HL-60 (cell line): Measurements from ENCODE around the gene TMEM134.

Source experiments
- DNase-seq, 2 experiments: peaks; one replicate each; pipeline ENCODE4 v3.0.0-alpha.2; 2010 to 2020; ENCODE audit warnings: low read depth in 1 of 2, low spot score in 1 of 2
- H3K27ac ChIP-seq: fragments of 250-450 bp; sonication (Bioruptor Pico); replicated peaks from 2 replicates; pipeline ENCODE4 v1.5.1; 2020; ENCODE audit warnings: mild to moderate bottlenecking, moderate library complexity
- H3K27me3 ChIP-seq: fragments of 250-450 bp; sonication (Bioruptor Pico); 2 replicates; pipeline ENCODE4 v1.5.1; 2021; ENCODE audit warnings: mild to moderate bottlenecking, moderate library complexity; ENCODE audit not compliant: insufficient read depth, poor library complexity, severe bottlenecking
- H3K4me3 ChIP-seq: replicated peaks from 2 replicates; pipeline ENCODE4 v1.5.1; 2011; ENCODE audit warnings: mild to moderate bottlenecking, control low read depth, low read length; ENCODE audit not compliant: insufficient read depth
- GABPA ChIP-seq: IDR thresholded peaks from 2 replicates; pipeline ENCODE4 v1.6.1; 2012; ENCODE audit warnings: low read depth
- POLR2AphosphoS5 ChIP-seq: IDR thresholded peaks from 2 replicates; pipeline ENCODE4 v1.6.1; 2012; ENCODE audit warnings: low read depth
- SPI1 ChIP-seq: IDR thresholded peaks from 2 replicates; pipeline ENCODE4 v1.6.1; 2012; ENCODE audit warnings: low read depth, mild to moderate bottlenecking, borderline replicate concordance
- TF ChIP-seq, protein P1 (sequence below): IDR thresholded peaks from one replicate; pipeline ENCODE4 v1.5.1; 2011; ENCODE audit warnings: low read length, control low read depth, inconsistent platforms; ENCODE audit not compliant: insufficient read depth
- TF ChIP-seq, protein P2 (sequence below): IDR thresholded peaks from 2 replicates; pipeline ENCODE4 v1.6.1; 2012; ENCODE audit warnings: low read depth; ENCODE audit not compliant: insufficient replicate concordance

Gene TMEM134

DNA sequence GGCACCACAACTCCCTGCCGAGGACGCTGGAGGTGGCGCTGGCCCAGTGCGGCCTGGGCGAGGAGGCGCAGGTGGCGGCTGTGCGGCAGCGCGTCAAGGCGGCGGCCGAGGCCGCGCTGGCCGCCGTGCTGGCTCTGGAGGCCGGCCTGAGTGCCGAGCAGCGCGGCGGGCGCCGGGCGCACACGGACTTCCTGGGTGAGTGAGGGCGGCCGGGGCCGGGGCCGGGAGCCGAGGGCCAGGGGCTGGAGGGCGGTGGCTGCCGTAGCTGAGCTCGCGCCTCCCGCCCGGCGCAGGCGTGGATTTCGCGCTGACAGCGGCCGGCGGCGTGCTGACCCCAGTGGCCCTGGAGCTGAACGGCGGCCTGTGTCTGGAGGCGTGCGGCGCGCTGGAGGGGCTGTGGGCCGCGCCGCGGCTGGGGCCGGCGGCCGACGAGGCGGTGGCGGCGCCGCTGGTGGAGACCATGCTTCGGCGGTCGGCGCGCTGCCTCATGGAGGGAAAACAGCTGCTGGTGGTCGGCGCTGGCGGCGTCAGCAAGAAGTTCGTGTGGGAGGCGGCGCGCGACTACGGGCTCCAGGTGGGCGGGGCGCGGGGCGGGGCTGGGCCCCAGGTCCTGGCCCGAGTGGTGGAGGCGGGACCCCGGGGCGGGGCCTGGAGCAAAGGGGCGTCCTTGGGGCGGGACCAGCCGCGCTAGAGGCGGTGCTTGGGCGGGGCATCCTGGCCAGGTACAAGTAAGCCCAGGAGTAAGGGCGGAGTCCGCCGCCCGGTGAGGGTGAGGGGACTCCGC is 48.2 kb downstream of the TMEM134 start:
- H3K27me3 ChIP-seq = no peaks in the 10 kb centered on the region
- H3K27ac ChIP-seq = no peak overlapping the region
- no peak; the same call in 1 of the 2 replicates for TF ChIP-seq POLR2AphosphoS5
- TF ChIP-seq SPI1 = no peak
- no peak for TF ChIP-seq GABPA
- TF ChIP-seq, protein P1, sequence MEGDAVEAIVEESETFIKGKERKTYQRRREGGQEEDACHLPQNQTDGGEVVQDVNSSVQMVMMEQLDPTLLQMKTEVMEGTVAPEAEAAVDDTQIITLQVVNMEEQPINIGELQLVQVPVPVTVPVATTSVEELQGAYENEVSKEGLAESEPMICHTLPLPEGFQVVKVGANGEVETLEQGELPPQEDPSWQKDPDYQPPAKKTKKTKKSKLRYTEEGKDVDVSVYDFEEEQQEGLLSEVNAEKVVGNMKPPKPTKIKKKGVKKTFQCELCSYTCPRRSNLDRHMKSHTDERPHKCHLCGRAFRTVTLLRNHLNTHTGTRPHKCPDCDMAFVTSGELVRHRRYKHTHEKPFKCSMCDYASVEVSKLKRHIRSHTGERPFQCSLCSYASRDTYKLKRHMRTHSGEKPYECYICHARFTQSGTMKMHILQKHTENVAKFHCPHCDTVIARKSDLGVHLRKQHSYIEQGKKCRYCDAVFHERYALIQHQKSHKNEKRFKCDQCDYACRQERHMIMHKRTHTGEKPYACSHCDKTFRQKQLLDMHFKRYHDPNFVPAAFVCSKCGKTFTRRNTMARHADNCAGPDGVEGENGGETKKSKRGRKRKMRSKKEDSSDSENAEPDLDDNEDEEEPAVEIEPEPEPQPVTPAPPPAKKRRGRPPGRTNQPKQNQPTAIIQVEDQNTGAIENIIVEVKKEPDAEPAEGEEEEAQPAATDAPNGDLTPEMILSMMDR = no peak
- TF ChIP-seq, protein P2, sequence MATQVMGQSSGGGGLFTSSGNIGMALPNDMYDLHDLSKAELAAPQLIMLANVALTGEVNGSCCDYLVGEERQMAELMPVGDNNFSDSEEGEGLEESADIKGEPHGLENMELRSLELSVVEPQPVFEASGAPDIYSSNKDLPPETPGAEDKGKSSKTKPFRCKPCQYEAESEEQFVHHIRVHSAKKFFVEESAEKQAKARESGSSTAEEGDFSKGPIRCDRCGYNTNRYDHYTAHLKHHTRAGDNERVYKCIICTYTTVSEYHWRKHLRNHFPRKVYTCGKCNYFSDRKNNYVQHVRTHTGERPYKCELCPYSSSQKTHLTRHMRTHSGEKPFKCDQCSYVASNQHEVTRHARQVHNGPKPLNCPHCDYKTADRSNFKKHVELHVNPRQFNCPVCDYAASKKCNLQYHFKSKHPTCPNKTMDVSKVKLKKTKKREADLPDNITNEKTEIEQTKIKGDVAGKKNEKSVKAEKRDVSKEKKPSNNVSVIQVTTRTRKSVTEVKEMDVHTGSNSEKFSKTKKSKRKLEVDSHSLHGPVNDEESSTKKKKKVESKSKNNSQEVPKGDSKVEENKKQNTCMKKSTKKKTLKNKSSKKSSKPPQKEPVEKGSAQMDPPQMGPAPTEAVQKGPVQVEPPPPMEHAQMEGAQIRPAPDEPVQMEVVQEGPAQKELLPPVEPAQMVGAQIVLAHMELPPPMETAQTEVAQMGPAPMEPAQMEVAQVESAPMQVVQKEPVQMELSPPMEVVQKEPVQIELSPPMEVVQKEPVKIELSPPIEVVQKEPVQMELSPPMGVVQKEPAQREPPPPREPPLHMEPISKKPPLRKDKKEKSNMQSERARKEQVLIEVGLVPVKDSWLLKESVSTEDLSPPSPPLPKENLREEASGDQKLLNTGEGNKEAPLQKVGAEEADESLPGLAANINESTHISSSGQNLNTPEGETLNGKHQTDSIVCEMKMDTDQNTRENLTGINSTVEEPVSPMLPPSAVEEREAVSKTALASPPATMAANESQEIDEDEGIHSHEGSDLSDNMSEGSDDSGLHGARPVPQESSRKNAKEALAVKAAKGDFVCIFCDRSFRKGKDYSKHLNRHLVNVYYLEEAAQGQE = no peak
- peak; percentile 86 to 95 for DNase-seq
- H3K4me3 ChIP-seq = peak overlapping the region; percentile 35

DNA sequence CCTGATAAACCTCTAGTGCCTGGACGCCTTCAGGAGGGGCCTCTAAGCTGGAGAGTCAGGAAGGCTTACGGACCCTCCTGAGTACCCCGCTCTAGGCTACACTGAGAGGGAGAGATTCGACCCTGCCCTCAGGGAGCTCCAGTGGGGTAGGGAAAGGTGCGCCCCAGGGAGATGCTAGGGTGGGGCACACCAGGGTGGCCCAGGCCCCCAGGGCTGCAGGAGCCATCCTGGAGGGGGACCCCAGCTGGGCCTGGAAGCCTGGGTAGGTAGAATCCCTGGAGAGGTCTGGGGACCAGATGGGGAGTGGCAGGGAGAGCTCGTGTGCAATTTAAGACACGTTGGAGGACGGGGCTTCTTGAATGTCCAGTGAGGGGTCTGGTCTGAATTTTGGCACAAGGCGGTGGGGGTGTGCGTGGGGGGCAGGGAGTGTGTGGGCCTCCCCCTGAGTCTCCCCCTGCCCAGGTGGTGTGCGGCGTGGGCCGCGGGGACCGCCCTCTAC is 48.9 kb downstream of the TMEM134 start:
- no peaks in the 10 kb centered on the region for H3K27me3 ChIP-seq
- peak overlapping the region; percentile 27 for H3K4me3 ChIP-seq
- DNase-seq = no peak
- no peak for TF ChIP-seq SPI1
- no peak for TF ChIP-seq POLR2AphosphoS5
- TF ChIP-seq, protein P2 = no peak
- TF ChIP-seq, protein P1 = no peak
- no peak for TF ChIP-seq GABPA
- no peak overlapping the region for H3K27ac ChIP-seq

DNA sequence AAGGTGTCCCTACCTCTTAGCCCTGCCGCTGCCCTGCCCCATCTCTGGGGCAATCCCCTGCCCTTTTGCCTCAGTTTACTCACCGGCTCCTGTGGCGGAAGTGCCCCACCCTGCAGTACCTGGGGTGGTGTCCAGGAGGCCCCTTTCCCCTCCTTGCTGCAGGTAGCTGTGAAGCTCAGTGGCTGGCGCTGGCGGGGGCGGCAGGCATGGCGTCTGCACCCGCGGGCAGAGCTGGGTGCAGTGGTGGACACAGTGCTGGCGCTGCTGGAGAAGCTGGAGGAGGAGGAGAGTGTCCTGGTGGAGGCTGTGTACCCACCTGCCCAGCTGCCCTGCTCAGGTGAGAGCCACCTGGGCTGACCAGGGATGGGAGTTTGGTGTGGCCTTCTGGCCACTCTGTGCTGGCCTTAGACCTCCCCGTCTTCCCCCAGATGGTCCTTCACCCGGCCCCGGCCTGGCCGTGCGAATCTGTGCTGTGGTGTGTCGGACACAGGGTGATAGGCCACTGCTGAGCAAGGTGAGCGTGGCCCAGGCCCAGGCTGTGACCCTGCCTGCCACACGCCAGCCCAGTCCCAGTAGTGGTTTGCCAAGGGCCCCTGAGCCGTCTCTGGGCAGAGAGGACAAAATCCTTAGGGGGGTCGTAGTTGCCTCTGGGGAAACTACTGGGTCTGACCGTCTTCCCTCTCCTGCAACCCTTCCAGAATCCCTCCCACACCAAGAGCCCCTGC is 49.6 kb downstream of the TMEM134 start:
- Histone ChIP-seq H3K27ac (no peak overlapping the region), H3K4me3 (no peak overlapping the region), H3K27me3 (no peaks in the 10 kb centered on the region)
- TF ChIP-seq, protein P2 = no peak
- no peak for TF ChIP-seq POLR2AphosphoS5
- TF ChIP-seq SPI1 = no peak
- TF ChIP-seq, protein P1 = no peak
- no peak for TF ChIP-seq GABPA
- DNase-seq = no peak
